Muscle of leg (tissue), 11 donors: ENCODE measurements around the gene MSH2. TPM values are rescaled to one million over a fixed set of nuclear protein-coding genes. Genes with fewer than 3 reads are reported as not detected.

ENCODE experiments used
- DNase-seq: peaks from one replicate; pipeline ENCODE4 v3.0.0; 2013
- H3K27ac ChIP-seq: one replicate; pipeline ENCODE4 v1.5.1; 2013; ENCODE audit warnings: mild to moderate bottlenecking, low read length, control low read depth
- H3K27me3 ChIP-seq: one replicate; pipeline ENCODE4 v1.6.1; 2013; ENCODE audit warnings: low read length; ENCODE audit not compliant: control insufficient read depth, insufficient read depth
- H3K36me3 ChIP-seq: one replicate; pipeline ENCODE4 v1.6.1; 2013; ENCODE audit warnings: low read length; ENCODE audit not compliant: control insufficient read depth, insufficient read depth
- H3K4me1 ChIP-seq: one replicate; pipeline ENCODE4 v1.6.1; 2013; ENCODE audit warnings: low read length; ENCODE audit not compliant: control insufficient read depth, insufficient read depth
- H3K4me3 ChIP-seq: one replicate; pipeline ENCODE4 v1.5.1; 2013; ENCODE audit warnings: low read length, control low read depth
- H3K9me3 ChIP-seq: replicated peaks from 2 replicates; pipeline ENCODE4 v1.6.1; 2013; ENCODE audit warnings: low read depth, low read length; ENCODE audit not compliant: control insufficient read depth
- WGBS: methylation state at CpG from one replicate; pipeline ENCODE4 v1.1.5; 2013; ENCODE audit warnings: missing lambda C conversion rate; ENCODE audit not compliant: insufficient coverage; 5-methylcytosine and 5-hydroxymethylcytosine counted together
- polyA plus RNA-seq, 8 donors: library from polyadenylated mRNA; unstranded; fragments of 120-200 nt; gene quantifications; one replicate each; pipeline versions ENCODE4 v1.2.1 to v1.2.3, GENCODE V29; 2013; ENCODE audit warnings: inconsistent platforms in 1 of 8, low replicate concordance in 1 of 8; ENCODE audit not compliant: insufficient read length in 8 of 8, insufficient read depth in 1 of 8
- total RNA-seq: library from RNA; stranded (reverse); fragments of 120-200 nt; gene quantifications from one replicate; pipeline ENCODE4 v1.2.4, GENCODE V29; 2013

MSH2 gene
- total and polyA plus RNA-seq, 9 donors = 22.6 to 39.4 (median 28.7) TPM

GRCh38 chr2:47373747-47374146, 29.2 kb upstream of the MSH2 start:
- Histone ChIP-seq H3K27ac (no peak overlapping the region), H3K27me3 (peaks cover 27% of the 10 kb centered on the region), H3K4me3 (no peak overlapping the region), H3K4me1 (peaks cover 9% of the 10 kb centered on the region), H3K9me3 (no peaks in the 10 kb centered on the region), H3K36me3 (no peaks in the 10 kb centered on the region)
- no peak for DNase-seq
- no CpG with 5 or more reads among the region's 5 CpGs for WGBS

GRCh38 chr2:47375307-47375706, 27.6 kb upstream of the MSH2 start:
- Histone ChIP-seq H3K4me1 (no peaks in the 10 kb centered on the region), H3K9me3 (no peaks in the 10 kb centered on the region)
- WGBS = no CpG with 5 or more reads among the region's 1 CpG

GRCh38 chr2:47379384-47379783, 23.6 kb upstream of the MSH2 start:
- no peaks in the 10 kb centered on the region for H3K4me1 ChIP-seq
- DNase-seq = no peak
- no peaks in the 10 kb centered on the region for H3K36me3 ChIP-seq
- H3K27ac ChIP-seq = no peak overlapping the region
- no peak overlapping the region for H3K4me3 ChIP-seq
- H3K27me3 ChIP-seq = peaks cover 2% of the 10 kb centered on the region
- no peaks in the 10 kb centered on the region for H3K9me3 ChIP-seq
- no CpG with 5 or more reads among the region's 3 CpGs for WGBS

More at GRCh38 chr2:47375307-47375706, 27.6 kb upstream of the MSH2 start:
- no peak overlapping the region for H3K27ac ChIP-seq
- no peak for DNase-seq
- peaks cover 13% of the 10 kb centered on the region for H3K27me3 ChIP-seq
- no peaks in the 10 kb centered on the region for H3K36me3 ChIP-seq
- H3K4me3 ChIP-seq = no peak overlapping the region

GRCh38 chr2:47381408-47381807, 21.5 kb upstream of the MSH2 start:
- H3K9me3 ChIP-seq = no peaks in the 10 kb centered on the region
- no peaks in the 10 kb centered on the region for H3K36me3 ChIP-seq
- H3K4me3 ChIP-seq = no peak overlapping the region
- DNase-seq = no peak
- no peak overlapping the region for H3K27ac ChIP-seq
- no peaks in the 10 kb centered on the region for H3K4me1 ChIP-seq
- peaks cover 2% of the 10 kb centered on the region for H3K27me3 ChIP-seq
- no CpG with 5 or more reads among the region's 1 CpG for WGBS

GRCh38 chr2:47386551-47386950, 16.4 kb upstream of the MSH2 start:
- H3K9me3 ChIP-seq = no peaks in the 10 kb centered on the region
- no CpG with 5 or more reads among the region's 3 CpGs for WGBS
- no peaks in the 10 kb centered on the region for H3K36me3 ChIP-seq
- DNase-seq = no peak
- H3K27ac ChIP-seq = no peak overlapping the region
- no peaks in the 10 kb centered on the region for H3K4me1 ChIP-seq
- no peaks in the 10 kb centered on the region for H3K27me3 ChIP-seq
- no peak overlapping the region for H3K4me3 ChIP-seq

- Histone ChIP-seq H3K9me3 (no peaks in the 10 kb centered on the region), H3K27ac (no peak overlapping the region), H3K4me1 (no peaks in the 10 kb centered on the region), H3K36me3 (no peaks in the 10 kb centered on the region), H3K4me3 (no peak overlapping the region), H3K27me3 (no peaks in the 10 kb centered on the region)
- DNase-seq = no peak
- 38% methylated on average over 2 of the region's 2 CpGs for WGBS
These were observed 14.1 kb upstream of the MSH2 start for GRCh38 chr2:47388888-47389287.

- H3K9me3 ChIP-seq = no peaks in the 10 kb centered on the region
- WGBS = 78% methylated on average over 1 of the region's 1 CpG
These were observed 13.3 kb upstream of the MSH2 start for GRCh38 chr2:47389692-47390091.

GRCh38 chr2:47401789-47402554, 984 bp upstream of the MSH2 start:
- H3K36me3 ChIP-seq = peaks cover 3% of the 10 kb centered on the region
- H3K4me3 ChIP-seq = peak overlapping the region; percentile 91
- no peak for DNase-seq
- peaks cover 13% of the 10 kb centered on the region for H3K4me1 ChIP-seq
- H3K9me3 ChIP-seq = no peaks in the 10 kb centered on the region
- H3K27ac ChIP-seq = peak overlapping the region; percentile 48
- WGBS = 71% methylated on average over 24 of the region's 36 CpGs
- H3K27me3 ChIP-seq = no peaks in the 10 kb centered on the region

More at GRCh38 chr2:47389692-47390091, 13.3 kb upstream of the MSH2 start:
- DNase-seq = no peak
- Histone ChIP-seq H3K27me3 (no peaks in the 10 kb centered on the region), H3K4me3 (no peak overlapping the region), H3K36me3 (no peaks in the 10 kb centered on the region), H3K4me1 (no peaks in the 10 kb centered on the region), H3K27ac (no peak overlapping the region)

- no peak for DNase-seq
- Histone ChIP-seq H3K9me3 (no peaks in the 10 kb centered on the region), H3K27ac (peak overlapping the region; percentile 48), H3K4me1 (peaks cover 13% of the 10 kb centered on the region), H3K27me3 (no peaks in the 10 kb centered on the region), H3K4me3 (peak overlapping the region; percentile 91), H3K36me3 (peaks cover 4% of the 10 kb centered on the region)
- WGBS = 7% methylated on average over 6 of the region's 8 CpGs
These were observed 476 bp upstream of the MSH2 start for GRCh38 chr2:47402555-47402804.

GRCh38 chr2:47403609-47404193, 745 bp downstream of the MSH2 start:
- Histone ChIP-seq H3K4me1 (peaks cover 13% of the 10 kb centered on the region), H3K36me3 (peaks cover 4% of the 10 kb centered on the region), H3K27ac (peak overlapping the region; percentile 76), H3K4me3 (peak overlapping the region; percentile 91), H3K27me3 (no peaks in the 10 kb centered on the region), H3K9me3 (no peaks in the 10 kb centered on the region)
- WGBS = 1% methylated on average over 15 of the region's 24 CpGs
- DNase-seq = no peak
